ENCODE data around the gene CPT1B. TPM values are rescaled to one million over a fixed set of nuclear protein-coding genes. Genes with fewer than 3 reads are reported as not detected.
A peak's percentile ranks its signal among the peaks of the same experiment; 100 is the strongest.

The CPT1B gene
- total RNA-seq, 1 experiment from 2014 or later, result 19.2 TPM

GRCh38 chr22:50602338-50602700 is 24.1 kb upstream of the CPT1B start:
- Histone ChIP-seq H3K27me3 (replicated peaks; ENCODE audit: insufficient read depth, low read depth, low read length, poor library complexity) (no peaks in the 10 kb centered on the region), H3K36me3 (ENCODE audit: insufficient read depth, low read length, poor library complexity, severe bottlenecking) (no peaks in the 10 kb centered on the region), H3K4me3 (ENCODE audit: low read depth, low read length, poor library complexity, severe bottlenecking) (no peak overlapping the region), H3K27ac (ENCODE audit: low read depth, low read length, poor library complexity, severe bottlenecking) (no peak overlapping the region), H3K4me1 (ENCODE audit: insufficient read depth, low read length, poor library complexity, severe bottlenecking) (no peaks in the 10 kb centered on the region), H3K9me3 (ENCODE audit: low read depth, low read length, poor library complexity, severe bottlenecking) (no peaks in the 10 kb centered on the region)
- no TSS peak for BruUV-seq (replicated peaks)
- DNase-seq (ENCODE audit: low spot score), result no peak
- POLR2A ChIA-PET (ENCODE audit: low non-redundant PET), result no interaction called here
- intact Hi-C loops (cut with micrococcal nuclease; ENCODE audit: unreplicated experiment), result loop anchor here (10.0 kb wide), 1 partner anchor 58 kb away; the partner anchor contains the start of gene KLHDC7B
- TF ChIP-seq EZH2 (IDR thresholded peaks at IDR 0.05; ENCODE audit: borderline replicate concordance, low read depth, low read length, poor library complexity, severe bottlenecking) (no peak), CTCF (conservative IDR thresholded peaks at IDR 0.05; ENCODE audit: low read depth, low read length) (no peak)
- CTCF ChIA-PET, result no interaction called here

- no TSS peak for BruUV-seq (replicated peaks)
- Histone ChIP-seq H3K27ac (ENCODE audit: low read depth, low read length, poor library complexity, severe bottlenecking) (no peak overlapping the region), H3K4me1 (ENCODE audit: insufficient read depth, low read length, poor library complexity, severe bottlenecking) (no peaks in the 10 kb centered on the region), H3K9me3 (ENCODE audit: low read depth, low read length, poor library complexity, severe bottlenecking) (no peaks in the 10 kb centered on the region), H3K27me3 (replicated peaks; ENCODE audit: insufficient read depth, low read depth, low read length, poor library complexity) (no peaks in the 10 kb centered on the region), H3K4me3 (ENCODE audit: low read depth, low read length, poor library complexity, severe bottlenecking) (no peak overlapping the region), H3K36me3 (ENCODE audit: insufficient read depth, low read length, poor library complexity, severe bottlenecking) (no peaks in the 10 kb centered on the region)
- no peak for TF ChIP-seq EZH2 (IDR thresholded peaks at IDR 0.05; ENCODE audit: borderline replicate concordance, low read depth, low read length, poor library complexity, severe bottlenecking)
- TF ChIP-seq CTCF (conservative IDR thresholded peaks at IDR 0.05; ENCODE audit: low read depth, low read length), result no peak
- DNase-seq (ENCODE audit: low spot score), result no peak
- ChIA-PET CTCF (interaction anchor here (0.5 kb wide), 1 partner anchor 18 kb away, joined by 3 read pairs; no protein-coding TSS in a partner anchor), POLR2A (ENCODE audit: low non-redundant PET) (no interaction called here)
- intact Hi-C loops (cut with micrococcal nuclease; ENCODE audit: unreplicated experiment), result loop anchor here (10.0 kb wide), 1 partner anchor 57 kb away; the partner anchor contains the start of gene KLHDC7B
Observed at GRCh38 chr22:50601669-50602337, 23.6 kb upstream of the CPT1B start.

DNA sequence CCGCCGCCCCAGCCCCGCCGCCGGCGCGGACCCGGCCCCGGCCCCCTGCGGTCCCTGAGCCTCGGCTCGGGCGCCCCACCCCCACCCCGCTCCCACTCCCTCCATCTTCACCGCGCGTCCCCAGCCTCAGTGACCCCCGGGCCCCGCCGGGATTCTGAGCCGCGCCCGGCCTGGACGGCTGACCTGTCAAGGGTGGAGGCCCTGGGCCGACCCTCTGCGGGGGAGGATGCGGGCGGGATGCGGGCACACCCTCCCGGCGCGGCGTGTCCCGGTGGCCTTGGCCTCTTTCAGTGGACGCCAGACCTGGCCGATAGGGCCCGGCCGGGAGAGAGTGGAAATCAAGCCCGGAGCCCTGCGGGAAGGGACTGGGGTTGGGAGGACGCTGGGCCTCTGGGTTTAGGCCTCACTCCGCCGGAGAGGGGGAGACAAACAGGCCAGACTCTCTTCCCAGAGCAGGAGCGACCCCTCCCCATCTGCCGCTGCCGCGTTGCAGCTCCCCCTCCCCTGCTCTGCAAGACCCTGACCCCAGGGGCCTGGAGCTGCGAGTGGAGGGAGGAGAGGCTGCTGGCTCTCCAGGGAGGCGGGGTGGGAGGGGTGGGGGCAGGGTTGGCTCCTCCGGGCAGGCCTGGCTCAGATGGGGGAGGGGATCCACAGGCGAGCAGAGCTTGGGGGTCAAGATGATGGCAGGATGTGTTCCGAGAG is 22.9 kb upstream of the CPT1B start:
- Histone ChIP-seq H3K9me3 (ENCODE audit: low read depth, low read length, poor library complexity, severe bottlenecking) (no peaks in the 10 kb centered on the region), H3K4me1 (ENCODE audit: insufficient read depth, low read length, poor library complexity, severe bottlenecking) (no peaks in the 10 kb centered on the region), H3K4me3 (ENCODE audit: low read depth, low read length, poor library complexity, severe bottlenecking) (peak overlapping the region; percentile 51), H3K36me3 (ENCODE audit: insufficient read depth, low read length, poor library complexity, severe bottlenecking) (no peaks in the 10 kb centered on the region), H3K27ac (ENCODE audit: low read depth, low read length, poor library complexity, severe bottlenecking) (no peak overlapping the region), H3K27me3 (replicated peaks; ENCODE audit: insufficient read depth, low read depth, low read length, poor library complexity) (no peaks in the 10 kb centered on the region)
- CTCF ChIA-PET, result interaction anchor here (0.5 kb wide), 1 partner anchor 19 kb away, joined by 3 read pairs; no protein-coding TSS in a partner anchor
- BruUV-seq (replicated peaks), result no TSS peak
- DNase-seq (ENCODE audit: low spot score), result no peak
- POLR2A ChIA-PET (ENCODE audit: low non-redundant PET), result no interaction called here
- intact Hi-C loops (cut with micrococcal nuclease; ENCODE audit: unreplicated experiment), result loop anchor here (10.0 kb wide), 1 partner anchor 56 kb away; the partner anchor contains the start of gene KLHDC7B
- TF ChIP-seq CTCF (conservative IDR thresholded peaks at IDR 0.05; ENCODE audit: low read depth, low read length) (no peak), EZH2 (IDR thresholded peaks at IDR 0.05; ENCODE audit: borderline replicate concordance, low read depth, low read length, poor library complexity, severe bottlenecking) (no peak)
